HG03097 (cell line): ENCODE data around the gene FREY1.
"Not testable (repeated sequence)": the region's sequence is repeated elsewhere in the genome, so short reads cannot be mapped to it uniquely, and the experiment has no call there.

Source experiments
- ATAC-seq: cut with Tn5 transposase; IDR thresholded peaks from one replicate; pipeline ENCODE4 v1.9.1; 2021; ENCODE audit not compliant: unreplicated experiment, low FRiP score

Gene FREY1

GRCh38 chr11:45917623-45918330 lies 10.7 kb upstream of the FREY1 start, which contains the start of gene PEX16:
Gene PEX16, minus strand, starts transcription at chr11:45917877. Its CDS starts 66 bp downstream, at chr11:45917811.
- peak; percentile 81 for ATAC-seq

GRCh38 chr11:45917286-45917622 lies 10.2 kb upstream of the FREY1 start:
- no peak for ATAC-seq

DNA sequence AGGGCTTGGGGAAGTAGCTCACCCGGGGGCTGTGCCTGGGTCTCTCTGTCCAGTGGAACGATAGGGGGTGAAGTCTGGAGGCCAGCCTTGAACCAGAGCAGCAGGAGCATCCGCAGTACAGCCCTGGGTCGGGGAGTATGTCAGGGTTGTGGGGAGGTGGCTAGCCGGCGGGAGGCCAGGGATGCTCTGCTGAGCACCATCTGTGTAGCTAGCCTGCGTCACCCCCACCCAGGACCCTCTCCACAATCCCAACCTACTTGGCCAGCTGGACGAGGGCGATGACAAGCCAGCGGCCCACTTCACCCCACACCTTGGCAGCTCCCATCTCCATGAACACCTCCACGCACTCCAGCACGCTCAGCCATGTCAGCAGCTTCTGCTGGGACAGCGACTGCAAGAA lies 8.4 kb upstream of the FREY1 start:
- ATAC-seq: no peak

DNA sequence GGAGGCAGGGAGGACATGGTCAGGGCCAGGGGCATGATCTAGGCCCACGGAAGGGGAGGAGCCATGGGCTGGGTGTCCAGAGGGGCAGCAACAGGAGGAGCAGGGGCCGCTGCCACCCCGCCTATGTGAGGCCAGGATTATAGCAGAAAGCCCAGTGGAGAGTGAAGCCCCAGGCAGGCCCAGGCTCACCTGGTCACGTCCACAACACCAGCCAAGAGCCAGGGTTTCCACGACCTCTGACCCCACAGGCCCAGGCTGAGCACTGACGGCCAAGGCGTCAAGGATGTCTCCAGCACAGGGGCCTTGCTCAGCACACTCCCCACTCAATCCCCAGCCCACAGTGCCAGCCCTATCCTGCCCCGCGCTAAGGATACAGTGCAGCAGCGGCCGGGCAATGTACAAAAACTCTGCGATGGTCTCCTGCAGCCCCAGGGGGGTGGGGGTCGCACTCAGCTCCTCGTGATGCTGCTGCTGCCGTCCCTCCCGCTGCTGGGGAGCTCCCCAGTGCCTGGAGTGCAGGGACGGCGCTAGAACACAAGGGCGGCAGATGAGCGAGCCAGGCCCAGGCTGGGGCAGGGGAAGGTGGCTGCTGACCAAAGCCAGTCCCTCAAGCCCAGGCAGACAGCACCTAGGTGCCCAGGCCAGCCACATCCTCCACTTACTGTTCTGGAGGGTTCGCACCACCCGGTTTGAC lies 7.0 kb upstream of the FREY1 start:
- ATAC-seq: no peak

- no peak for ATAC-seq
Measured at GRCh38 chr11:45913514-45913913, 6.4 kb upstream of the FREY1 start.

DNA sequence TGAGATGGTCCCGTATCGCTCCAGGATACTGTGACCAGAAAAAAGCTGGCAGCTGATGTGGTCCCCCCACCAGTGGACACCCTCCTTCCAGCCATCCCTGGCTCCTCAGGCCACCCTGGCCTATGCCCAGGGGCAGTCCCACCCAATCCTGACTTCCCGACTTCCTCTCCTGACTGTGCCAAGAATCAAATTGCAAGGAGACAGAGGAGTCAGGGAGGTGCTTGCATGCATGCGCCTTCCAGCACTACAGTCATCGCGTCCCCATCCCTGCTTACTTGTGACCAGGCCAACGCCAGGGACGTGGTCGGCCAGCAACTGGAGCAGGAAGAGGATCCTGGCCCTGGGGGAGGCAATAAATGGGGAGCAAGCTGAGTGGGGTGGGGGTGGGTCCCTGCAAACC lies 3.6 kb upstream of the FREY1 start:
- ATAC-seq: no peak

DNA sequence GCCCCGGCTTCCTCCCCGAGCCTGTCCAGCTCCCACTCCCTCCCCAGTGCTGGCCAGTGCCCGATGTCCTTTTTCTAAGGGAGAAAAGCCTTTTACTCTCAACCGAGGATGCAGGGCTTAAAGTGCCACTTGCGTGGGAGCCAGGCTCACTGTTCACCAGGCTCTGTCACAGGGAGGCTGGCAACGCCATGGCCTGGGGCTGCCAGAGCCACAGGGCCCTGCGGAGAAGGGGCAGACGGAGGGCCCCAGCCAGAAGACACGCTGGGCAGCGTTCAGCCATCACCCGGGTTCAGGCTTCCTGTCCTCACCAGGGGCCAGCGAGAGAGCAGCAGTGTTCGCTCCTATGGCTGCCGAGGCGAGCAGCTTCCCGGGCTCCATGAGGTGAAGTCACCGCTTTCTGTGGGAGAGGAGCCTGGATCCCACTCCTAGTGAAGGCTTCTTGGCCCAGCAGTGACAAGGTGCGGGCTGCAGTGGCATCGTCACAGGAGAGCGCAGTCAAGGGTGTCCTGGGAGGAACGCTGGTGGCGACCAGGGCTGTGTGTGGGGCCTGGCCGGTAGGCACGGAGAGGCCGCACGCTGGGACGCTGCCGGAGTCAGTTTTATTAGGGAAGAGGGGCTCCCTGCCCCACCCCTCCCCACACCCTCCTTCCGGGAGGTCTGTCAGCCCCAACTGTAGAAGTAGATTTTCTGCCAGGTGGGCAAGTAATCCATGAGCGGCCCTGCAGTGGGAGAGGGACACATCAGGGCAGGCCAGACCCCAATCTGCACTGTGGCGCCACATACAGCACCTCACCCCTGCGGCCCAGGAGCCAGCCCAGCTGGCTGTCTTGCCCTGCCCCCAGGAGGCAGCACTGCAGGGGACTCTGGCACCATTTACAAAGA lies 2.8 kb upstream of the FREY1 start:
- no peak for ATAC-seq

DNA sequence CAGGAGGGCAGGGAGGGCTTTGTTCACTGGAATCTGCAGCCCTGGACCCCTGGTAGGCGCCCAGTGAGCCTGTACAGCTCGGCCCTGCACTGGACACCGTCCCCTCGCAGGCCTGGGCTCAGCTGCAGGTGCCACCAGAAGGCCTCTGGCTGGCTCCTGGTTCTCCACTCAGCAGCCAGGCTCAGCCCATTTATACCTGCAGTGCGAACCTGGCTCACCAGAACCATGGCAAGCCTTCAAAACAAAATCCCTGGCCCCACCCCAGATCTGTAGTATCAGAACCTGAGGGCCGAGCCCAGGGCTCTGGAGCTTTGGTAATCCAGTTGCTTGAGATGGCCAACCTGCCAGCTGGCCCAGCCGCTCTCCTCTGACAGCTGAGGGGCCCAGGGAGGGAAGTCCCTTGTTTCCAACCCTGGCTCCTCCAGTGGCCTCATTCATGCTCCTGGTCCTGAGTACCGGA lies 870 bp upstream of the FREY1 start:
- ATAC-seq: no peak

DNA sequence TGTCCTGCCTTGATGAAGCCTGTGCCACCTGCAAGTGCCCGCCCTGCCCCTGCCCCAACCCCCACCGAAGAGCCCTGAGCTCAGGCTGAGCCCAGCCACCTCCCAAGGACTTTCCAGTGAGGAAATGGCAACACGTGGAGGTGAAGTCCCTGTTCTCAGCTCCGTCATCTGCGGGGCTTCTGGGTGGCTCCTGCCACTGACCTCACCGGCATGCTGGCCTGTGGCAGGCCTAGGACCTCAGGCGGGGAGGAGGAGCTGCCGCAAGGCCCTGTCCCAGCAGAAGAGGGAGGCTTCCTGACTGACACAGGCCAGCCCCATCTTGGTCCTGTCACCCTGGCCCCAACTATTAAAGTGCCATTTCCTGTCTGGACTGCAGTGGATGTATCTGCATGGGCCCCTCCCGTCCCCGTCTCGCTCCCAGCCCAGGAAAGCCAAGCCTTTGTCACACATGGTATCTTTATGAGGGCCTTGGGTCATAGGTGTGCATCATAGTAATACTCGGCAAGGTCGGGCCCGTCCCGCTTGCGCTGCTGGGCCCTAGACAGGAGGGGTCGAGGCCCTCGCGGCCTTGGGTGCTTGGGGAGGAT lies 882 bp downstream of the FREY1 start:
- ATAC-seq: no peak

DNA sequence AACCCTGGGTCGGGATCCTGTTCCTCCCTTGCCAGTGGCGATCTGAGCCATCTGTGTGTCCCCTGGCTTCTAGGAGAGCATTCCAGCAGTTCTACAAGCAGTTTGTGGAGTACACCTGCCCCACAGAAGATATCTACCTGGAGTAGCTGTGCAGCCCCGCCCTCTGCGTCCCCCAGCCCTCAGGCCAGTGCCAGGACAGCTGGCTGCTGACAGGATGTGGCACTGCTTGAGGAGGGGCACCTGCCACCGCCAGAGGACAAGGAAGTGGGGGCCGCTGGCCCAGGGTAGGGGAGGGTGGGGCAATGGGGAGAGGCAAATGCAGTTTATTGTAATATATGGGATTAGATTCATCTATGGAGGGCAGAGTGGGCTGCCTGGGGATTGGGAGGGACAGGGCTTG lies 1.5 kb downstream of the FREY1 start:
- not testable (repeated sequence) for ATAC-seq

GRCh38 chr11:45905095-45905494 lies 2.0 kb downstream of the FREY1 start:
- ATAC-seq: no peak

- no peak for ATAC-seq
Measured at GRCh38 chr11:45904309-45904915, 2.7 kb downstream of the FREY1 start.

DNA sequence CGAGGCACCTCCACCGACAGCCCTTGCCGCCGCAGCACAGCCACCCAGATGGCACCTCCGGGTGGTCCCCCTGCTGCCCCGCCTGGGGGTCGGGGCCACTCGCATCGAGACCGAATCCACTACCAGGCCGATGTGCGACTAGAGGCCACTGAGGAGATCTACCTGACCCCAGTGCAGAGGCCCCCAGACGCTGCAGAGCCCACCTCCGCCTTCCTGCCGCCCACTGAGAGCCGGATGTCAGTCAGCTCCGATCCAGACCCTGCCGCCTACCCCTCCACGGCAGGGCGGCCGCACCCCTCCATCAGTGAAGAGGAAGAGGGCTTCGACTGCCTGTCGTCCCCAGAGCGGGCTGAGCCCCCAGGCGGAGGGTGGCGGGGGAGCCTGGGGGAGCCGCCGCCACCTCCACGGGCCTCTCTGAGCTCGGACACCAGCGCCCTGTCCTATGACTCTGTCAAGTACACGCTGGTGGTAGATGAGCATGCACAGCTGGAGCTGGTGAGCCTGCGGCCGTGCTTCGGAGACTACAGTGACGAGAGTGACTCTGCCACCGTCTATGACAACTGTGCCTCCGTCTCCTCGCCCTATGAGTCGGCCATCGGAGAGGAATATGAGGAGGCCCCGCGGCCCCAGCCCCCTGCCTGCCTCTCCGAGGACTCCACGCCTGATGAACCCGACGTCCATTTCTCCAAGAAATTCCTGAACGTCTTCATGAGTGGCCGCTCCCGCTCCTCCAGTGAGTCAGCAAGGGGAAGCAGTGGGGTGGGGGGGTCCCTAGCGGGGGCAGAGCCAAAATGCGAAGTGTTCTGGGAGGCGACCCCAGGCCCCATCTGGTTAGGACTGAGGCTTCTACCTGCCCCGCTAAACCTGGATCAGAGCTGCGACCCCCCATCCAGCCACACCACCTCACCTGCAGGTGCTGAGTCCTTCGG lies 4.4 kb downstream of the FREY1 start:
- ATAC-seq: no peak

DNA sequence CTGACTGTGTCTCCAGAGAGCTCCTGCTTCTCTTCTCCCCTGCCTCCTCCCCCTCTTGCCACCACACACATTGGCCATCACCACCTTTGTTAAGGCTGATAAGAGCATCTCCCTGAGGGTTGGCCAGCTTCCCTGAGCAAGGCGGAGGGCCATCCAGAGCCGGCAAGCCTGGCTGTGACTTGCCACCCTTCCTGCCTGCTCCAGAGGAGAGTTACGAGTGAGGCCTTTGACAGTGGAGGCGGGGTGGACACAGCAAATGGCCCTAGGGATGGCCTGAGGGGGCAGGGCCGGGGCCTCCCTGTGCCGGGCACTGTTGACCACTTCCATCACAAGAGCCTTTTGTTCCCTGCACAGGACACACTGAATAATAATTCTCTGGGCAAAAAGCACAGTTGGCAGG lies 5.4 kb downstream of the FREY1 start:
- ATAC-seq: no peak

- no peak for ATAC-seq
Measured at GRCh38 chr11:45900916-45901617, 6.0 kb downstream of the FREY1 start.

- not testable (repeated sequence) for ATAC-seq
Measured at GRCh38 chr11:45900175-45900800, 6.8 kb downstream of the FREY1 start.

DNA sequence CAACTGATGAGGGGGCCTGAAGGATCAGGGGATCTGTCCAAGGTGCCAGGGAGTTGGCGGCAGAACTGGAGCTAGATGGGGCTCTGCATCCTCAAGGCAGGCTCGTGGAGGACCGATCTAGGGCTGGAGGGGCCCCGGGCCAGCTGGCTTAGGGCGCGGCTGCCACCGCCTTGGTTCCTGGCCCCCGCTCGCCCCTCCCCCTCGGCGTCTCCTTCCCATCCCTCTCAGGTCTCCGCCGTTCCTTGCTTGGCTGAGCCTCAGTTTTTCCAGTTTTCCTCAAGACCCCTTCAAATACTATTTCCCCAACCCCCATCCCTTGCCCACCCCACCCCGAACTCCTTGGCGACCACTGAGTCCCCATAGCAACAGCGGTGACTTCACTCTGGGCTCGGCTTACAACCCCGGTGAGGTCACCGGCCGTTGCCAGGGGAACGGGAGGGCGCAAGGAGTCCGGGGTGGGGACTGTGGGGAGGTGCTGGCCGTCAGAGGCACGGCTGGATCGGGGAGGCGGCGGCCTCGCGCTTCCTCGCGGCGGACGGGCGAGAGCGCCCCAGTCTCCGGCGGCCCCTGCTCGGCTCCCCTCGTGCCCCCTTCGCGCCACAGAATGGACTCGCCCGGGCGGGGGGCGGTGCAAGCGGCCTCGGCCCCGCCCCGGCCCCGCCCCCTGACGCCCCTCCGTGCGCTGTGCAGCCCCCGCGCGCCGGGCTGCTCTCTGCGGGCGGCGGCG lies 7.5 kb downstream of the FREY1 start:
- ATAC-seq: no peak

- ATAC-seq: no peak
Measured at GRCh38 chr11:45899086-45899447, 8.0 kb downstream of the FREY1 start.
